Transverse colon (tissue), 4 donors: ENCODE results near the gene PDE9A. TPM values are rescaled to one million over a fixed set of nuclear protein-coding genes. Genes with fewer than 3 reads are reported as not detected.

Experiments used
- DNase-seq: peaks from one replicate; pipeline ENCODE4 v3.0.0-alpha.2; 2019
- H3K27ac ChIP-seq, 4 donors: fragments of 200-600 bp; sonication (generic); 2 replicates each; pipeline ENCODE4 v1.5.1; 2016 to 2018; ENCODE audit warnings: inconsistent platforms in 4 of 4
- H3K27me3 ChIP-seq: fragments of 200-600 bp; sonication (generic); 2 replicates; pipeline ENCODE4 v1.5.1; 2017; ENCODE audit warnings: inconsistent platforms
- H3K36me3 ChIP-seq, 4 donors: fragments of 200-600 bp; sonication (generic); 2 replicates each; pipeline ENCODE4 v1.5.1; 2017 to 2019; ENCODE audit warnings: inconsistent platforms in 4 of 4
- H3K4me1 ChIP-seq, 4 donors: fragments of 200-600 bp; sonication (generic); 2 replicates each; pipeline ENCODE4 v1.5.1; 2017 to 2020; ENCODE audit warnings: inconsistent platforms in 4 of 4
- H3K4me3 ChIP-seq, 4 donors: fragments of 200-600 bp; sonication (generic); 1 replicate in 1 of 4; 2 replicates in 3 of 4; pipeline versions ENCODE4 v1.5.1 to v1.6.1; 2017 to 2019; ENCODE audit warnings: inconsistent platforms in 4 of 4
- H3K9me3 ChIP-seq, 2 donors: fragments of 200-600 bp; sonication (generic); 2 replicates each; pipeline ENCODE4 v1.5.1; 2017 to 2019; ENCODE audit warnings: inconsistent platforms in 2 of 2
- CTCF ChIP-seq, 5 experiments: fragments of 200-600 bp in 3 of 5; fragments of 450-650 bp in 2 of 5; sonication (generic) in 3 of 5; IDR thresholded peaks; 1 replicate in 2 of 5; 2 replicates in 3 of 5; pipeline ENCODE4 v1.5.1; 2016 to 2017; ENCODE audit warnings: antibody characterized with exemption in 5 of 5, inconsistent platforms in 3 of 5, mild to moderate bottlenecking in 2 of 5, moderate library complexity in 1 of 5
- EP300 ChIP-seq: sonication (generic); formaldehyde crosslinking; IDR thresholded peaks from one replicate; pipeline ENCODE4 v1.6.1; 2017; ENCODE audit warnings: antibody characterized with exemption, low read depth
- POLR2A ChIP-seq: fragments of 450-650 bp; IDR thresholded peaks from one replicate; pipeline ENCODE4 v1.6.1; 2016; ENCODE audit warnings: antibody characterized with exemption, mild to moderate bottlenecking, moderate library complexity
- POLR2AphosphoS5 ChIP-seq, 3 donors: sonication (generic); formaldehyde crosslinking; IDR thresholded peaks; one replicate each; pipeline ENCODE4 v1.6.1; 2016; ENCODE audit warnings: antibody characterized with exemption in 3 of 3
- WGBS, 2 donors: methylation state at CpG; one replicate each; pipeline ENCODE4 v1.1.5; 2018; ENCODE audit warnings: low coverage in 1 of 2; 5-methylcytosine and 5-hydroxymethylcytosine counted together
- in situ Hi-C, 4 donors: fragments of 200-750 bp; cut with MboI; loops; one replicate each; pipeline versions ENCODE4 v1.15.0 to v1.15.1; 2017; ENCODE audit warnings: low sequenced_read_pairs in 3 of 4, low pct_ligation_motif_present in 1 of 4, low pct_unique_long_range_greater_than_20kb in 1 of 4
- intact Hi-C: fragments of 100-400 bp; cut with DNase I; formaldehyde crosslinking; loops from one replicate; pipeline ENCODE4 v1.15.1; 2023; ENCODE audit warnings: low total_unique reads
- total RNA-seq, 4 donors: library from RNA; depleted of rRNA; stranded (reverse); fragments of >200 nt; gene quantifications; one replicate each; pipeline ENCODE4 v1.1.0, GENCODE V29; 2016

The PDE9A gene
- total RNA-seq, 4 donors from 2014 or later, result 65.7 to 673 (median 364) TPM

GRCh38 chr21:42617486-42617885, 35.9 kb upstream of the PDE9A start:
- no peaks in the 10 kb centered on the region for H3K36me3 ChIP-seq
- WGBS, 2 donors, result 80 to 82% methylated on average over 2 to 20 of the region's 23 CpGs
- DNase-seq, result no peak
- in situ Hi-C loops, result no loop called here
- H3K27me3 ChIP-seq, result peaks cover 32% of the 10 kb centered on the region
- intact Hi-C loops, result no loop called here
- no peak overlapping the region for H3K4me3 ChIP-seq
- H3K9me3 ChIP-seq, result no peaks in the 10 kb centered on the region
- TF ChIP-seq EP300 (no peak), POLR2AphosphoS5 (IDR thresholded peaks at IDR 0.05) (no peak), CTCF (IDR thresholded peaks at IDR 0.05) (no peak), POLR2A (no peak)
- peaks cover 0 to 8% (median 6%) of the 10 kb centered on the region in 4 donors for H3K4me1 ChIP-seq
- no peak overlapping the region for H3K27ac ChIP-seq

- TF ChIP-seq CTCF (IDR thresholded peaks at IDR 0.05) (no peak), POLR2A (no peak), EP300 (no peak), POLR2AphosphoS5 (IDR thresholded peaks at IDR 0.05) (no peak)
- Histone ChIP-seq H3K4me3 (no peak overlapping the region), H3K27me3 (peaks cover 32% of the 10 kb centered on the region), H3K27ac (no peak overlapping the region), H3K4me1 (peaks cover 0 to 8% (median 6%) of the 10 kb centered on the region in 4 donors), H3K9me3 (no peaks in the 10 kb centered on the region), H3K36me3 (no peaks in the 10 kb centered on the region)
- in situ Hi-C loops, result no loop called here
- no peak for DNase-seq
- intact Hi-C loops, result no loop called here
- 78 to 79% methylated on average over 2 to 3 of the region's 3 CpGs for WGBS, 2 donors
These were observed 34.7 kb upstream of the PDE9A start for GRCh38 chr21:42618707-42619102.

- Histone ChIP-seq H3K4me3 (no peak overlapping the region), H3K27me3 (peaks cover 32% of the 10 kb centered on the region), H3K36me3 (no peaks in the 10 kb centered on the region), H3K4me1 (peaks cover 0 to 10% (median 6%) of the 10 kb centered on the region in 4 donors), H3K9me3 (no peaks in the 10 kb centered on the region), H3K27ac (no peak overlapping the region)
- WGBS, 2 donors, result 70 to 75% methylated on average over 7 of the region's 7 CpGs
- TF ChIP-seq EP300 (no peak), POLR2A (no peak)
- intact Hi-C loops (no loop called here), in situ Hi-C loops (no loop called here)
- DNase-seq, result no peak
These were observed 34.3 kb upstream of the PDE9A start for GRCh38 chr21:42619166-42619565.

GRCh38 chr21:42619841-42620240, 33.6 kb upstream of the PDE9A start:
- Histone ChIP-seq H3K4me1 (peaks cover 0 to 17% (median 8%) of the 10 kb centered on the region in 4 donors), H3K27me3 (peaks cover 32% of the 10 kb centered on the region), H3K9me3 (no peaks in the 10 kb centered on the region), H3K27ac (no peak overlapping the region), H3K36me3 (no peaks in the 10 kb centered on the region), H3K4me3 (no peak overlapping the region)
- 89% methylated on average over 5 of the region's 6 CpGs; no CpG with 5 or more reads in 1 of the 2 donors for WGBS, 2 donors
- no peak for TF ChIP-seq POLR2A
- no peak for TF ChIP-seq CTCF (IDR thresholded peaks at IDR 0.05)
- TF ChIP-seq POLR2AphosphoS5 (IDR thresholded peaks at IDR 0.05), result no peak
- no peak for TF ChIP-seq EP300
- intact Hi-C loops (no loop called here), in situ Hi-C loops (no loop called here)
- DNase-seq, result no peak
